Activated T-helper 1 cell treated with Interleukin-2 at 50 U/mL for 16 hours (primary cell): ENCODE measurements around the gene ATP10D.
A peak's percentile ranks its signal among the peaks of the same experiment; 100 is the strongest.
"Not testable (repeated sequence)": the region's sequence is repeated elsewhere in the genome, so short reads cannot be mapped to it uniquely, and the experiment has no call there.

ENCODE experiments used
- DNase-seq: peaks from one replicate; pipeline ENCODE4 v3.0.0-alpha.2; 2020; ENCODE audit warnings: low read depth

Gene ATP10D

GRCh38 chr4:47485047-47485692 lies at the start of gene ATP10D:
Gene ATP10D, plus strand, starts transcription at chr4:47485275. Its CDS starts 27,266 bp downstream, at chr4:47512541.
- DNase-seq = peak; percentile 64

DNA sequence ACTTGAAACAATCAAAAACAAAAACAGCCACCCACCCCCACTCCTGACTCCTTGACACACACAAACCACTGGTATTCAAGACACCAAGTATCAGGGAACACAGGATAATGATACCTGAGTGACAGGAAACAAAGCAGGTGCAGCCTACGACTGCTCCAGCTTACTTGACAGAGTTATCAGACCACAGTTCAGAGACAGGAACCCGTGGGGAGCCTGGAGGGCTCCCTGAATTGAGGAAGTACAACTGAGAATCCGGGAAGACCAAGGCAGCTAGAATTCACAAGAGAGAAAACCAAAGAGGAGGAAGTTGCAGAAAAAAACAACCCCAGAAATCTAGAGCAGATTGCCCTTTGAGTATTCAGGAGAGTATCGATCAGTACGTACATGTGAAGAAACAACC lies 42.1 kb upstream of the ATP10D start:
- no peak for DNase-seq

DNA sequence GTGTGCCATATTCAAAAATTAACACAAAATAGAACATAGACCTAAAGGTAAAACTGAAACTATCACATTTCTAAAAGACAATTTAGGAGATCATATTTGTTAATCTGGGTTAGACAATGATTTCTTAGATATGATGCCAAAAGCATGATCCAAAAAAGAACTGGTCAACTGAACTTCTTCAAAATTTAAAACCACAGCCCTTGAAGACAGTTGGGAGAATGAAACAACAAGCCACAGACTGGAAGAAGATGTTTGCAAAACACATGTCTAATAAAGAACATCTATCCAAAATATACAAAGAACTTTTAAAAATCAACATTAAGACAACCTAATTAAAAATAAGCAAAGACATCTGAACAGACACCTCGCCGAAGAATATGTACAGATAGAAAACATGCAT lies 41.0 kb upstream of the ATP10D start:
- DNase-seq = no peak

DNA sequence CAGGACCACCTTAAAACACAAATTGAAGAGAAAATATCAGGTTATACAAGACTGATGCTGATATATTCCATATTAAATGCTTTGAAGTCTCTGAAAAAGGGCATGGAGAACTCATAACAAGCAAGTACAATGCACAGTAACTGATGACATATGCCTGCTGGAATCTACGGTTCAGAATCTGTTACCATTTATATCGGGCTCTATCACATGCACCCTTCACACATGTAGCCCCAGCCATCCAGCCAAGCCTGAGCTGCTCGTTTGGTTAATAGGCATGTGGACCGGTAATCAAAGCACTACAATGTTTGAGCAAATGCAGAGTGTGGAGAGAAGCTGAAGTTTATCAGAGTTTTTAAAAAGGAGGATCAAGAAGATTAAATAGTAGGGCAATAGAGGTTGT lies 33.4 kb upstream of the ATP10D start:
- DNase-seq = no peak

- DNase-seq = no peak
Observed at GRCh38 chr4:47462799-47463234, 22.3 kb upstream of the ATP10D start.

- DNase-seq = peak; percentile 92
Observed at GRCh38 chr4:47463235-47463956, 21.7 kb upstream of the ATP10D start, which contains the start of gene COMMD8. Gene COMMD8, minus strand, starts transcription at chr4:47463702. Its CDS starts 51 bp downstream, at chr4:47463651.

DNA sequence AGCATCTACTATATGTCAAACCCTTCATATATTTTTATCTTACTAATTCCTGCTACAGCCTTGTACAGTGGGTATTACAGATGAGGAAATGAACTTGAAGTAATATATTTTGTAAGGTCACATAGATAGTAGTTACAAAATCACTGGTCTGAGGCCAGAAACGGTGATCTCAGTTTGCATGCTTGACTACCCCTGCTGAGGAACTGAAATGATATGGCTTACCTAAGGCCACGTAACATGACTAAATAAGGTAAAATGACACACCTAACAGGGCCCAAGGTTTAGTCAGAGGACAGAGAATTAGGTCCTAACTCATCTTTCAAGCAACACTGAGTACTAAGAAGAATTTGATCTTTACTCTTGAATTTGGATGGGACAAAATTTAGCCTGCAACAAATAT lies 20.1 kb upstream of the ATP10D start:
- DNase-seq = no peak

DNA sequence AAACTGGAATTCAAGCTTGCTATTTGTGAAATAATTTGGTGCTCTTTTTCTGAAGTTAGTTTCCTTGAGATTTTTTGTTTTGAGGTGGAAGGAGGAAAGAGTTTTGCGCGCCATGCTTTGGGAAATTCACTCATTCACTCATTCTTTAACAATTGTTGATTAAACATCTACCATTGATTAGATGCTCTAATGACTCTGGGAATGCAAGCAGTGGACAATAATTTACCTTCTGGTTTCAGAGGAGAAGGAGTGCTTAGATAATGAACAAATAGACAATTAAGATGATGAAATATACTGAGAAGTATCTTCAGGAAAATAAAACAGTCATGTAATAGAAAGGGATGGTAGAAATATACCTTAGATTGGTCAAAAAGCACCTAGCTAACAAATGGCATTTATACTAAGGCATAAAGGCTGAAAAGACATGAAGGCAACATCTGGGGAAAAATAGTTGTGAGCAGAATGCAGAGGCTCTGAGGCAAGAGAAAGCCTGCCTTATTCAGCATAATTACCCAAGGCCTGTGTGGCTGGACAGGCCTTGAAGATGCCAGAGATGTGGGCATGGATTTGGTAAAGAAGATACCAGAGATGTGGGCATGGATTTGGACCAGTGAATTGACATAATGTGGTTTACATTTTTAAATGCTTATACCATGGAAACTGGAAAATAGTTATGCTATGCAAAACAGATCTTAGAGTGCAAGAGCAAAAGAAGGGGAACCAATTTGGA lies 18.9 kb upstream of the ATP10D start:
- no peak for DNase-seq

- no peak for DNase-seq
Observed at GRCh38 chr4:47468706-47469365, 16.2 kb upstream of the ATP10D start.

- DNase-seq = no peak
Observed at GRCh38 chr4:47469951-47470350, 15.1 kb upstream of the ATP10D start.

GRCh38 chr4:47471064-47471463 lies 14.0 kb upstream of the ATP10D start:
- DNase-seq = no peak

GRCh38 chr4:47471591-47471990 lies 13.5 kb upstream of the ATP10D start:
- no peak for DNase-seq

GRCh38 chr4:47473141-47473750 lies 11.8 kb upstream of the ATP10D start:
- no peak for DNase-seq

DNA sequence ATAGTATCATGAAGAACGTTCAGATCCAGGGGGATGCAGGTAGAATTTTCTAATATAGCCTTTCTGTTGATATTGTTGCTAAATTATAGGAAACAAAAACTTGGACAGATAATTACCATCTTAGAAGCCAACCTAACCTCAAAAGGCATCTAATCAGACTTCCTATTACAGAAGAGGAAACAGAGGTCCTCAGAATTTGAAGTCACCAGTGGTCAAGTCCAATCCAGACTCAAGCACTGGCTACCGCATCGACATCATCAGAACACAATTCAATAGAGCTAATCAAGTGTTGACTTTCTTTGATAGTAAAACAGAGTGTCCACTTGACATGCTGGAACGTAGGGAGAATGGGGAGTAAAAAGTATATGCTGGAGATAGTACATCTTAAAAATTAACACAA lies 10.3 kb upstream of the ATP10D start:
- DNase-seq = no peak

DNA sequence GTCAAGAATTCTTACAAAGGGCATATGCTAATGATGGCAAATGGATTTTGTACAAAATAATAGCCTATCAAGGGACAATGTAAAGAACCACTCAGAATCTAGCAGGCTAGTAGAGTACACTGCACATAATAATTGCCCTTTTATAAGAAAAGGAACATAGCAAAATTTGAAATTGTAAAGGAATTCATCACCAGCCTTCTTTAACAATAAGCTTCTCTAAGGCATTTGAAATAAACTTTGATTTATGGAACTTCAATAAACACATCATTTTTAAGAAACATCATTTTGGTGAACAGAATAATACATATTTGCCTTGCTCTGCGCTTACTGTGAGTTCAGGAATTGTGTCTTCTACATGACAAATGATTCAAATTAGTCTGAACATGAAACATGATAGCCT lies 9.7 kb upstream of the ATP10D start:
- no peak for DNase-seq

DNA sequence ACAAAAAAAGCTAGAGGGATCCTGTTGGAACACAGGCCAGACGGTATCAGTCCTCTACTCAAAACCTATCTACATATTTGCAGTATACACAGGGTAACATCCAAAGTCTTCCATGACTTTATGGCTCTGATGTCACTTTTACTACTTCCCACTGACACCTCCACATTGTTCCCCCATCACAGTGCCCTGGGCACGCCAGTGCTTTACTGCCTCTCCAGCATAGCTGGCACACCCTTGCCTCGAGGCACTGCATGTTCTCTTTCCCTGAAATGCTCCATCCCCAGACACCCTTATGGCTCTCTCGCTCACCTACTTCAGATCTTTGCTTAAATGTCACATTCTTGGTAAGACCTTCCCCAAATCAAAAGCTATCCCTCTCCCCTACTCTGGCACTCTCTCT lies 6.3 kb upstream of the ATP10D start:
- DNase-seq = no peak

DNA sequence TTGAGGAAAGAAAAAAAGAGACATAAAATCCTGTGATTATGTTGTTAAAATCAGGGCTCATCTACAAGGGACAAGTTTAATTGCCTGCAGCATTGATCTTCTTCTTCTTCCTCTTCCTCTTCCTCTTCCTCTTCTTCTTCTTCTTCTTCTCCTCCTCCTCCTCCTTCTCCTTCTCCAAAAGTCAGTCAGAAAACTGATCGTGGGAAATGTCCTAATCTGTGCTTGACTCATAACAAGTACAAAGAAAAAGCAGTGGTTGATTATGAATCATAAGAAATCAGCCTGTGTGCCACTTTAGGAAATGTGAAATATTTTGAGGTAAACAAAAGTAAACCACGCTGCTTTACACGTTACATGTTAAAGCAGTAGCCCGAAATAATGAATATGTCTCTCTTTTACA lies 2.7 kb upstream of the ATP10D start:
- no peak for DNase-seq

DNA sequence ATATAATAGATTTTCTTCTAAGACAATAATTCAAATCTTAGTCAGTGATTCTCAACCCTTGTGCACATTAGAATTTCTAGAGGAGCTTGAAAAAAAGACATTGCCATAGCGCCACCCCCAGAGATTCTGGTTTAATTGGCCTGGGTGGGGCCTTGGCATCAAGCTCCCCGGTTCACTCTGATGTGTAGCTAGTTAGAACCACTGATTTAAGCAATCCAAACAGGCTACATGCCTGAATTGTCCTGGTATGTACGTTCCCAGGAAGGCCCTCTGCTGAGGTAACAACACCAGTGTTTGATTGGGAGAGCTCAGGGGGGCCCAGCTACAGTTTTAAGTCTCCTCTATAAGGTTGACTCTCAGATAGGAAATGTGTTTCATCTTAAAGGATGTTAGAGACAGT lies 1.3 kb upstream of the ATP10D start:
- DNase-seq = no peak

DNA sequence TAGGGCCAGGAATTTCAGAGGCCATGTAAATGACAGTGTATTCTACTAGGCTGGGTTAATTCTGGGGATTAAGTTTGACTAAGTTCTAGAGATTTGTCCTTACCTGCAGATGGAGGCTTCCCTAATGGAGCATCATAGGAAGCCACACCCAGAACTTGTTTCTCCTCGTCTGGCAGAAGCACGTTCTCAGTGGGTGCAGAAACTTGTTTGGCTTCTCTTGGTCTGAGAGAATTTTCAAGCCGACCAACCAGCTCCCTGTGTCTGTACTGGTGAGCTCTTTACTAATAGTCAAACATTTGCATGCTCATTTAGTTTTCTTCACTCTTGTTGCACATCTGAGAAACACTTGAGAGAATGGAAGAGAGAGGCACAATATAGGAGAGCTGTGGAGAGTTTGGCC lies 907 bp upstream of the ATP10D start:
- DNase-seq = no peak

GRCh38 chr4:47485768-47486167 lies 693 bp downstream of the ATP10D start:
- no peak for DNase-seq

GRCh38 chr4:47486231-47486673 lies 1.2 kb downstream of the ATP10D start:
- DNase-seq = no peak

DNA sequence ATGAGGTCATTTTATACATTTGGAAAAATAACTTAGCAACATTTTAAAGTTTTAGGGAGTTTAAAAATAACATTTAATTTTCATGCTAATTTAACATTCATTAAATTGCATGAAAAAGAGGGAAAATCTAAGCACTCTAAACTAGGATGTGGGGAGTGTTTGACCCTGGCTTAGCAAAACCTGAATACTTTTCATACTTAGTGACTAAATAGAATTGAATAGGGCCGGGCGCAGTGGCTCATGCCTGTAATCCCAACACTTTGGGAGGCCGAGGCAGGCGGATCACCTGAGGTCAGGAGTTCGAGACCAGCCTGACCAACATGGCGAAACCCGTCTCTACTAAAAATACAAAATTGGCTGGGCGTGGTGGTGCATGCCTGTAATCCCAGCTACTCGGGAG lies 1.7 kb downstream of the ATP10D start:
- DNase-seq = not testable (repeated sequence)
